HG02763 (cell line): ENCODE measurements around the gene DNAJC12.
"Not testable (repeated sequence)": the region's sequence is repeated elsewhere in the genome, so short reads cannot be mapped to it uniquely, and the experiment has no call there.

Experiments
- ATAC-seq: cut with Tn5 transposase; IDR thresholded peaks from one replicate; pipeline ENCODE4 v1.9.1; 2021; ENCODE audit warnings: mild to moderate bottlenecking, moderate library complexity; ENCODE audit not compliant: unreplicated experiment

DNAJC12 gene

DNA sequence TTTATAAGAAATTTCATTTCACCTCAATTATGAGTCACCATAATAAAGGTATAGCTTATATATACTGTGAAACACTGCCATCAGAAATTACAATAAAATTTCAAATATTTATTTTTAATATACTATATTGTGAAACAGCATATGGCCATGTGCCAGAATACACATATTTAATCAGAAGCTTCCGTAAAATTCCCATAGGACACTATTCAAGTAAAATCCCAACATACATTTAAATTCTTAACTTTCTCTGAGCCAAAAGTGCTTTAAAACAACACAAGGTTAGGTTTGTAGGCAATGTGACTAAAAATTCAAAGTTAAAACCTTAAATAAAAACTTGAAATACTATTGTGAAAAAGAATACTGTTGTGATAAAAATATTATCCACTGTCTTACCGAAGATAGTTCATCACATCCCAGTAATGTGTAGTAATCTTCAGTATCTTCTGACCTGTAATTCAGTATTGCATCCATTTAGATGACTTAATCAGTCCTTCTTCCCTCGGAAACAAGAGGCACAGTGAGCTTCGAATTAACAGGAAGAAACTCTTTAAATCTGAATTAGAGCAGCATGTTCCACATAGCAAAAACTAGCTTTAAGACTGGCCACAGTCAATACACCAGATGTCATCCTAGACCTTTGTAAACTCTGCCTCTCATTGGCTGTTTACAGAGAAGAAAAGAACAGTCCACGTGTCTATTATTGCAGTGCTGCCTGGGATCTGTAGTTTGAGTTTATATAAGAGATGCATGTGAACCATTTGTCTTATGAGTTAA, at the start of gene DNAJC12:
DNAJC12 (minus strand) TSS at position 648 of the 774 bp plus-strand sequence; CDS start at position 471, 177 bp downstream.
- peak; percentile 50 for ATAC-seq

GRCh38 chr10:67884842-67885670, 47.1 kb upstream of the DNAJC12 start:
- ATAC-seq = peak; percentile 53

DNA sequence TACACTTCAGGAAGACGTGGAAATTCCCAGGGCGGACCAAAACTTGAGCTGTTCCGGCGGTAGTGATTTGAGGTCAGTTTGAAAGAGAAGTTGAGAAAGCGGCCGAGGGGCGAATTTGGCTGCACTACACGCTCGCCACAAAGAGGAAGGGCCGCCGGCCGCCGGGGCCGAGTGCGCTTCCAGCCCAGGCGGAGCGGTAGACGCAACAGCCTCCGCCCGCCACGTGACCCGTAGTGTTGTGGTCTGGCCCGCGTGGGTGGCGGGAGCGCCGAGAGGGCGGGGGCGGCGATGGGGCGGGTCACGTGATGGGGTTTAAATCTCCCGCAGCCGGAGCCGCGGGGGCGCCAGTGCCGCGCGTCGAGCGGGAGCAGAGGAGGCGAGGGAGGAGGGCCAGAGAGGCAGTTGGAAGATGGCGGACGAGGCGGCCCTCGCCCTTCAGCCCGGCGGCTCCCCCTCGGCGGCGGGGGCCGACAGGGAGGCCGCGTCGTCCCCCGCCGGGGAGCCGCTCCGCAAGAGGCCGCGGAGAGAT, 46.4 kb upstream of the DNAJC12 start, which contains the start of gene SIRT1:
SIRT1 (plus strand) TSS at position 344 of the 529 bp plus-strand sequence; CDS start at position 410, 66 bp downstream.
- peak; percentile 85 for ATAC-seq

DNA sequence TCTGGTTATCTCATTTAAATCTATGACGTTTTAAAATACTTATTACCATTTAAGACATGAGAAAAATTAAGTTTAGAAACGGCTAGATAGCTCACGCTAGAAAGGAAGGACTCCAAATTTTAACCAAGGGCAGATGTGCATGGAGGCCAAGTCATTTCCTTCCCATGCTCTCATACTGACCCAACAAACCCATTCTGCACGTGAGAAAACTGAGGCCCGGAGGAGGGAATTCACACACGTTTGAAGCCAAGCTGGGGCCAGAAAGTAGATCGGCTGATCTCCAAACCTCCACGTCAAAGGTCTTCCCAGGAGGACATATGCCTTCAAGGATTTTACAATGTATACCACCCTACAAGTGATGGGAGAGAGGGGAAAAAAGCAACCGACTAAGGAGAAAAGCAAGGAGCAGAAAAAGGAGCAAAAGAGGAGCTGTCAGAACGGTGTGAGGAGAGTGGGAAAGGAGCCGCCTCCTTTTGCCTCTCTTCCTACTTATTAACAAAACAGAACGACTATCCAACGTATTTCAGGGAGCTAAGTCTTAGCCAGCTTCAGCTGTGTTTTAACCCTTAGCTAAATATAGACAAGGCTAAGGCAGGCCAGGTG, 45.8 kb upstream of the DNAJC12 start:
- ATAC-seq = no peak

GRCh38 chr10:67878133-67878532, 40.1 kb upstream of the DNAJC12 start:
- ATAC-seq = no peak

DNA sequence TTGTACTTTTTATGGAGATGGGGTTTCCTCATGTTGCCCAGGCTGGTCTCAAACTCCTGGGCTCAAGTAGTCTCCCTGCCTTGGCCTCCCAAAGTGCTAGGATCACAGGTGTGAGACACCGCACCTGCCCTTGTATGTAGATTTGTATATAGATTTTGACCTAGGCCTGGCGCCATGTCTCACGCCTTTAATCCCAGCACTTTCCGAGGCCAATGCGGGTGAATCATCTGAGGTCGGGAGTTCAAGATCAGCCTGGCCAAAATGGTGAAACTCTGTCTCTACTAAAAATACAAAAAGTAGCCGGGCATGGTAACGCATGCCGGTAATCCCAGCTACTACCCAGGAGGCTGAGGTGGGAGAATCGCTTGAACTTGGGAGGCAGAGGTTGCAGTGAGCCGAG, 39.4 kb upstream of the DNAJC12 start:
- not testable (repeated sequence) for ATAC-seq

GRCh38 chr10:67875340-67876238, 37.6 kb upstream of the DNAJC12 start:
- ATAC-seq = no peak

GRCh38 chr10:67869996-67870395, 32.0 kb upstream of the DNAJC12 start:
- ATAC-seq = no peak

GRCh38 chr10:67868132-67868531, 30.1 kb upstream of the DNAJC12 start:
- ATAC-seq = no peak

GRCh38 chr10:67864607-67865371, 26.8 kb upstream of the DNAJC12 start:
- ATAC-seq = no peak

DNA sequence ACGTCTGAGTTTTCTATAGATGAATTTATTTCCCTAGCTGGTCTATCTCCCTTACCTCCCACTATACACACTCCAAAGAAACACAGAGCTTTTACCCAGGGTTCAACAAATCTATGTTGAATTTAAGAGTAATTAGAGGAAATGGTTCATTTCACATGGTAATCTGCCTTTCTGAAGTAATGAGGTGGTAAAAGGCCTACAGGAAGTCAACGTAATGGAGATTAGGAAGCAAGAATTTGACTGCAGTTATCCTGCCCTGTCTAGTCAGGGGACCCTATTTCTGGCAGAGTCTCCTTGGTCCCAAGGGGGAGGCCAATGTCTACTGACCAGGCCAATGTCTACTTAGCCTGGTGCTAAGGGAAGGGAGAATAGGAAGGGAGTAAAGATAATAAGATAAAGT, 25.1 kb upstream of the DNAJC12 start:
- ATAC-seq = no peak

DNA sequence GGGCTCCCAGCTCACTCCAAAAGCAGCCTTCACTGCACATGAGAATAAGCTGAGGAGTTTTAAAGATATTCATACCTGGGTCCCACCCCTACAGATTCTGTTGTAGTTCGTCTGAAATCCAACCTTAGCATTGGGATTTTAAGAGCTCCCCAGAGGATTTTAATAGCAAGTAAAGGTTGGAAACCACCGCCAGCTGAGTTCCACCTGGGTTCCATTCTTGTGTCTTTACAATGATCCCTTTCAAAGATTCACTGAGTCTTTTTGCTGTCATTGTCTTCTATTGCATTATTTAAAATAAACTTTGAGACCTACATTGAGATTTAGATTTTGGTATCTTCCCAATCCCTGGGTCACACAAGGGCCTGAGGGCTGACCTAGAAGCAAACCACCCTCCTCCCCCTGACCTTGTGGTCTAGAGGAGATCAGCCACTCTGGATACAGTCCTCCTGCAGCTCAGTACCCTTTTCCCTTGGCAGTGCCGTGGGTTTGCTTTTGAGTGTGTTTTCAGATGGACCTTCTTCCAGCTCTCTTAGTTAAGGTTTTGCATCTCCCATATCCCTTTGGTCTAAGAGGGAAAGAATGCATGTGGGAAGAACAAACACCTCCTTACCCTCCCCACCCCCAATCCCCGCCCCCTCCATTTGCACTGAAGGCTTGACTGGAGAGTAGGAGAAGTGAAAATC, 23.9 kb upstream of the DNAJC12 start:
- no peak for ATAC-seq

DNA sequence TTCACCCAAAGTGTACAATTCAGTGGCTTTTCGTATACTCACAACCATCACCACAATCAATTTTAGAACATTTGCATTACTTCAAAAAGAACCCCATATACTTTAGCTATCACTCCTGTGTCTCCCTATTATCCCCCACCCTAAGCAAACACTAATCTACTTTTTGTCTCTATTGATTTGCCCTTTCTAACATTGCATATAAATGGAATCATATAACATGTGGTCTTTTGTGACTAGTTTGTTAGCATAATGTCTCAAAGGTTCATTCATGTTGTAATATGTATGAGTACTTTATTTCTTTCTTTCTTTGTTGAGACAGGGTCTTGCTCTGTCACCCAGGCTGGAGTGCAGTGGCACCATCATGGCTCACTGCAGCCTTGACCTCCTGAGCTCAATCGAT, 21.0 kb upstream of the DNAJC12 start:
- no peak for ATAC-seq

DNA sequence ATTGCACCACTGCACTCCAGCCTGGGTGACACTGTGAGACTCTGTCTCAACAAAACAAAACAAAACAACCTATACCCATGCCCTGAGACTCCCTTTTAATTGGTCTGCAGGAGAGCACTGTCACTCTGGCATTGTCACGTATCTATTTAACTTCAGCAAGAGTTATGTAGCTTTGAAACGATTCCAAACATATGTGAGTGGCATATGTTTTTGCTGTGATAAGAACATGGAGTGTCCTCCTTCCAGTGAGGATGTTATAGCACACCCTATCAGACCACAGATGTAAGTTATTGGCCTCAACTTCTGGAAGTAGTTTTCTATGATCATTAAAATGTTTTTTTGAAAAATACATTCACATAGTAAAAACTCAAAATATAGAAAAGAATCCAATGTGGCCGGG, 15.5 kb upstream of the DNAJC12 start:
- ATAC-seq = no peak

DNA sequence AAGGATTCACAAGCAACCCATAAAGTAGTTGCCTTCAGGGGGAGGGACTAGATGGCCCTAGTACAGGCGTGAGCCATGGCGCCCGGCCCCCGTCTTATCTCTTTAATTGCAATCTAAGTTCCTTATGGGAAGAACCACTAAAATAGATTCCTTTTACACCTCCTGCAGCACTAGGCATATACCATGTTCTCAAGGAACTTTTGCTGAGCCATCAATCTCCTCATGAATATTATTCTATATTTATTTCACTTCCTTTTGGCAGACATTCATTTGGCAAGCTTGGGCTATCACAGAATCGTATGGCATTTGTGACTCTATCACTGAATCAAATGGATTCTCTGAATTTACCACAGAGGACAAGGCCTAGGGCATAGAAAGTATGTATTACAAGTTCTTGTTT, 14.8 kb upstream of the DNAJC12 start:
- ATAC-seq = no peak

GRCh38 chr10:67851186-67851585, 13.2 kb upstream of the DNAJC12 start:
- ATAC-seq = no peak

DNA sequence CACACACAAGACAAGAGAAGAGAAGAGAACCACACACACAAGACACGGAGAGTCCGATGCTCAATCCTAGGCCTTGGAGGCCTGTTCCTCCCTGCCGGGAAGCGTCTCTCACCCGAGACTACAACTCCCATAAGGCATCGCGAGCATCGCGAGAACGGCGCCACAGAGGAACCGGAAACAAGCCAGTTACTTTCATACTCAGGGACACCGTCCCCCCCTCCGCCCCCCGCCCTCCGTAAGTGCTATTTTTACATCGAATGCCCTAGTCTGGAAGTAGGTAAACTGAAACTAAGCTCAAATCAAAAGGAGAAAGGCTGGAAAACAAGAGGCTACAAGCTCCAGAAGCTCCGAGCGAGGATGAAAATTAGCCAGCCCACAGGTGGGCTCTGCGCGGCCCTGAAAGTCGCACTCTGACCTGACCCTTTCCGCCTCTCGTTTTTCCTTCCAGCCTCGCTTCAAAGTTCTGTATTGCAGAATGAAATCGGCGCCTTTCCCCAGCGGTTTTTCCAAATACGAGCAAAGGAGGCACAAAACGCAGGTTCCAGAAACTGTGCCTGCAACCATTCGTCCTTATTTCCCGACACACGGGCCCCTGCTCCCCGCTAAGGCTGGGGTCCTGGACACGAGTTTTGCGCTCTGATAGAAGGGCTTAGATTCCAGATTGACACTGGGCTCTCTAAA, 11.5 kb upstream of the DNAJC12 start:
- ATAC-seq = peak; percentile 96

DNA sequence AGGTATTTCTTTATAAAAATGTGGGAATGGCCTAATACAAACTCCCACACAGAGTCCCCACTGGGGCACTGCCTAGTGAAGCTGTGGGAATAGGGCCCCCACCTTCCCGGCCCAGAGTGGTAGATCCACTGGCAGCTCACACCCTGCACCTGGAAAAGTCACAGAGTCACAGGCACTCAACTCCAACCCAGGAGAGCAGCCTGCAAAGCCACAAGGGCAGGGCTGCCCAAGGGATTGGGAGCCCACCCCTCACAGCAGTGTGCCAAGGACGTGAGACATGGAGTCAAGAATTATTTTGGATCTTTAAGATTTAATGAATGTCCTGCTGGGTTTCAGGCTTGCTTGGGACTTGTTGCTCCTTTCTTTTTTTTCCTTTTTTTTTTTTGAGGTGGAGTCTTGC, 5.3 kb upstream of the DNAJC12 start:
- no peak for ATAC-seq
